Mononuclear cell (primary cell): ENCODE data around the gene PPP2R5D. TPM values are rescaled to one million over a fixed set of nuclear protein-coding genes. Genes with fewer than 3 reads are reported as not detected.

ENCODE experiments used
- H3K27me3 ChIP-seq: 2 replicates; pipeline ENCODE4 v1.6.0; 2011; ENCODE audit warnings: low read length, control low read depth; ENCODE audit not compliant: insufficient read depth
- H3K4me1 ChIP-seq: 2 replicates; pipeline ENCODE4 v1.5.1; 2011; ENCODE audit warnings: mild to moderate bottlenecking, low read length, control low read depth; ENCODE audit not compliant: insufficient read depth
- H3K4me3 ChIP-seq: 2 replicates; pipeline ENCODE4 v1.5.1; 2011; ENCODE audit warnings: mild to moderate bottlenecking, low read length, moderate library complexity
- H3K9me3 ChIP-seq: 2 replicates; pipeline ENCODE4 v1.5.1; 2011; ENCODE audit warnings: low read depth, mild to moderate bottlenecking, control low read depth, low read length
- total RNA-seq: library from RNA; depleted of rRNA; stranded (reverse); fragments of >200 nt; gene quantifications from one replicate; pipeline ENCODE4 v1.2.3, GENCODE V29; 2012

The PPP2R5D gene
- total RNA-seq, 1 donor, result 15.2 TPM

DNA sequence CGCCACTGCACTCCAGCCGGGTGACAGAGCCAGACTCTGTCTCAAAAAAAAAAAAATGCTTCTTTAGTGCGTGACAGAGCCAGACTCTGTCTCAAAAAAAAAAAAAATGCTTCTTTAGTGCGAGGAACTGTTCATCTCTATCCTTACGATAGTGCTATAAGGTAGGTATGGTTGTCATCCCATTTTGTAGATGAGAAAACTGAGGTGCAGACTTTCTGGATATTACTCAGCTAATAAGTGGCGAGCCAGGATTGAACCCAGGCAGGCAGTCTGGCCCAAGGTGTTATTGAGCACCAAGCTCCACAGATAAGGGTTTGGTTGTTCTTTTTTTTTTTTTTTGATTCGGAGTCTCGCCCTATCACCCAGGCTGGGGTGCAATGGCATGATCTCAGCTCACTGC, 17.5 kb downstream of the PPP2R5D start:
- Histone ChIP-seq H3K4me1 (no peaks in the 10 kb centered on the region), H3K27me3 (no peaks in the 10 kb centered on the region)

GRCh38 chr6:43005844-43006243, 21.5 kb downstream of the PPP2R5D start:
- no peak overlapping the region for H3K4me3 ChIP-seq
- no peaks in the 10 kb centered on the region for H3K4me1 ChIP-seq
- no peaks in the 10 kb centered on the region for H3K9me3 ChIP-seq
- H3K27me3 ChIP-seq, result no peaks in the 10 kb centered on the region

More for the DNA sequence above, 17.5 kb downstream of the PPP2R5D start:
- Histone ChIP-seq H3K9me3 (no peaks in the 10 kb centered on the region), H3K4me3 (no peak overlapping the region)

DNA sequence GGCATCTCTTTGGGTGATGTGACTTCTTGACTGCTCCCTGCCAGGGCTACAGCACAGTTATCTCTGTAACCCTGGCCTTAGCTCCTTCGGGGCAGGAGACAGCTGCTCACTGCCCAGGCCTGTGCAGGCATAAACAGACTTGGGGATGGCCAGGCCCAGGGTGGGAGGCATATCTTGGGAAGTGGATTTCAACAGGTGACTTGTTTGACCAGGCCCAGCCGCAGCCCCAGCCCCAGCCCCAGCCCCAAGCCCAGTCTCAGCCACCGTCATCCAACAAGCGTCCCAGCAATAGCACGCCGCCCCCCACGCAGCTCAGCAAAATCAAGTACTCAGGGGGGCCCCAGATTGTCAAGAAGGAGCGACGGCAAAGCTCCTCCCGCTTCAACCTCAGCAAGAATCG, 21.9 kb downstream of the PPP2R5D start:
- Histone ChIP-seq H3K4me1 (no peaks in the 10 kb centered on the region), H3K27me3 (no peaks in the 10 kb centered on the region)

GRCh38 chr6:43007126-43007525, 22.8 kb downstream of the PPP2R5D start:
- Histone ChIP-seq H3K9me3 (no peaks in the 10 kb centered on the region), H3K27me3 (no peaks in the 10 kb centered on the region), H3K4me3 (no peak overlapping the region), H3K4me1 (peaks cover 3% of the 10 kb centered on the region)

More for the DNA sequence above, 21.9 kb downstream of the PPP2R5D start:
- H3K4me3 ChIP-seq, result no peak overlapping the region
- H3K9me3 ChIP-seq, result no peaks in the 10 kb centered on the region

GRCh38 chr6:43009124-43009523, 24.8 kb downstream of the PPP2R5D start:
- Histone ChIP-seq H3K4me3 (no peak overlapping the region), H3K9me3 (no peaks in the 10 kb centered on the region), H3K27me3 (no peaks in the 10 kb centered on the region)

GRCh38 chr6:43011207-43011606, 26.8 kb downstream of the PPP2R5D start:
- H3K4me1 ChIP-seq, result peaks cover 35% of the 10 kb centered on the region
- H3K4me3 ChIP-seq, result no peak overlapping the region
- H3K27me3 ChIP-seq, result no peaks in the 10 kb centered on the region
- H3K9me3 ChIP-seq, result no peaks in the 10 kb centered on the region

More at GRCh38 chr6:43009124-43009523, 24.8 kb downstream of the PPP2R5D start:
- peaks cover 16% of the 10 kb centered on the region for H3K4me1 ChIP-seq

- H3K4me3 ChIP-seq, result no peak overlapping the region
- H3K9me3 ChIP-seq, result no peaks in the 10 kb centered on the region
- H3K4me1 ChIP-seq, result peaks cover 41% of the 10 kb centered on the region
- H3K27me3 ChIP-seq, result no peaks in the 10 kb centered on the region
These were observed 28.0 kb downstream of the PPP2R5D start for GRCh38 chr6:43012364-43012763.

DNA sequence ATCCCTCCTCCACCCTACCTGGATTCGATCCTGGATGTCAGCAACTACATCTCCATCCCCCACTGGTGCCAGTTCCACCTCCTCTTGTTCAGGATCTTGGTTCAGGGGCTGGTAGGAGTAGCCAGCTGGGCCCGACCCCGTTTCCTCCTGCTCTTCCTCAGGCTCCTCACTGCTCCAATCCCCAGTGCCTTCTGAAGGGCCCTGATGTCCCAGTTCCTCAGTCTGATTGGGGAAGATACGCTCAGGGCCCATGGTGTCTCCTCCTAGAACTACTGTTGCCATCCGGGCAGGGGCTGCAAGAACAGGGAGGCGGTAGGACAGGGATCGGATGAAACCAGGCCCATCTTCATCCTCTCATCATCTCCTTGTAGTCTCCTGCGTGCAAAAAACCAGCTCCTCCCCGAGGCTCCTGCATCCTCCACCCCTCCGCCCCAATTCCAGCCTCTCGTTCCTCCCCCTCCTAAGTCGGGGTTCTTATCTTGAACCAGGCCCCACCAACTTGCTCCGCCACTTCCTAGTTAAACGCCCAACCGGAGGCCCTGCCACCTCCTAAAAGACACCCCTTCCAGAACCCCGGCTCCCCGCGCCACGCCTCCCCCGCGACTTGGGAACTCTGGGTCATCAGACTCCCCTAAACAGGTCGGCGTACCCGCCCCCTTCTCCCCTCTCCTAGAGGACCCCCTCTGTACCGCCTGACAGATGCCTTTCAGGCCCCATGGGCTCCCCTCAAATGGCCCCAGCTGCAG, 28.9 kb downstream of the PPP2R5D start:
- H3K4me3 ChIP-seq, result peak overlapping the region; percentile 54
- H3K9me3 ChIP-seq, result no peaks in the 10 kb centered on the region
- H3K27me3 ChIP-seq, result no peaks in the 10 kb centered on the region
- H3K4me1 ChIP-seq, result peaks cover 41% of the 10 kb centered on the region

GRCh38 chr6:43013843-43014433, 29.6 kb downstream of the PPP2R5D start, which contains the start of the genes KLHDC3 and MEA1:
Gene KLHDC3 (plus strand): TSS chr6:43014249. CDS start chr6:43017193, 2,944 bp downstream.
Gene MEA1 (minus strand): TSS chr6:43013946. CDS start chr6:43013813, 133 bp downstream.
- Histone ChIP-seq H3K9me3 (no peaks in the 10 kb centered on the region), H3K4me3 (peak within 1 kb of the TSS; percentile 54), H3K27me3 (no peaks in the 10 kb centered on the region), H3K4me1 (peaks cover 41% of the 10 kb centered on the region)

GRCh38 chr6:43014434-43014909, 30.1 kb downstream of the PPP2R5D start:
- Histone ChIP-seq H3K4me3 (peak overlapping the region; percentile 54), H3K4me1 (peaks cover 41% of the 10 kb centered on the region), H3K27me3 (no peaks in the 10 kb centered on the region), H3K9me3 (no peaks in the 10 kb centered on the region)

DNA sequence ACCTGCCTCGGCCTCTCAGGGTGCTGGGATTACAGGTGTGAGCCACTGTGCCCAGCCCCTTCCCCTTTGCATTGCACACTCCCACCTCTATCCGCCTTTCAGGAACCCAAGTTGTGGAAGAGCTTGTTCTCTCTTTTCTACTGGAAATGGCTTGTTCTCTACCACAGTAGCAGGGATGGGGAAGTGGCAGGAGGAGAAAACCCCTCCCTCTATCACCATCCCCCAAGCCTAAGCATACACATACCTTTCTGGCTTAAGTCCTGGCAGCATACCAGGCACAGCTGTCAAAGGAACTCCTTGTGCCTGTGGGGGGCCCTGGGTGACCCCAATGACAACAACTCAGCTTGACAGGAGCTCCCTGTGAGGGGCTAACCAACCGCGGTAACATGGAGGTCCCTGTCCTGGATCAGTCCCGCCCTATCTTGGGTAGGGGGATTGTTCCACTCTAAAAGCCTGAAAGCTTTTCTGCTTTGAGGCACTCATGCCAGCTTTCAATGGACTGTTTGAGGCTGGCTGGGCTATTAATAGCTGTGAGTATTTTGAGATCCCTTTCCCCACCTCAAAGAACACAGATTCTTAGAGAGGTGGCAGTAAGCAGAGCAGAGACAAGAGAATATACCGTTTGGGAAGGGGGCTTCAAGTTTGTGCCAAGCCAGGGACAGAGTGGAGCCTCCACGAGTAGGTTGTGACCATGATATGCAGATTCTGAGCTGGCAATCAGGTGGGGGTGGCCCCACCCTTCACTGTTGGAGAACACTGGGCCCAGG, 32.0 kb downstream of the PPP2R5D start:
- no peaks in the 10 kb centered on the region for H3K9me3 ChIP-seq
- no peak overlapping the region for H3K4me3 ChIP-seq
- H3K4me1 ChIP-seq, result peaks cover 50% of the 10 kb centered on the region
- no peaks in the 10 kb centered on the region for H3K27me3 ChIP-seq

DNA sequence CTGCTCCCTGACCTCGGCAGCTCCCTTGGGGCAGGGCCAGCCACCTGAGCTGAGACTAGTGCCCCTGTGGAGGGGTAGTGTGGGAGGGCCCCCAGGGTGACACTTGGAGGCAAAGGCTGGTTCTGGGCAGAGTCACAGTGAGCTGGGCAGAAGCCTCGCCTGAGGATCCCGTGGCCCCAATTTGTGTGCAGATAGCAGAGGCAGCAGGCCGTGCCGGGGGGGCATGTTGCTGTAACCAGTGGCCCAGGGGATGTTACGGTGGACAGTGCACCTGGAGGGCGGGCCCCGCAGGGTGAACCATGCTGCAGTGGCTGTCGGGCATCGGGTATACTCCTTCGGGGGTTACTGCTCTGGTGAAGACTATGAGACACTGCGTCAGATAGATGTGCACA, 32.6 kb downstream of the PPP2R5D start:
- no peak overlapping the region for H3K4me3 ChIP-seq
- H3K27me3 ChIP-seq, result no peaks in the 10 kb centered on the region
- peaks cover 49% of the 10 kb centered on the region for H3K4me1 ChIP-seq
- no peaks in the 10 kb centered on the region for H3K9me3 ChIP-seq

DNA sequence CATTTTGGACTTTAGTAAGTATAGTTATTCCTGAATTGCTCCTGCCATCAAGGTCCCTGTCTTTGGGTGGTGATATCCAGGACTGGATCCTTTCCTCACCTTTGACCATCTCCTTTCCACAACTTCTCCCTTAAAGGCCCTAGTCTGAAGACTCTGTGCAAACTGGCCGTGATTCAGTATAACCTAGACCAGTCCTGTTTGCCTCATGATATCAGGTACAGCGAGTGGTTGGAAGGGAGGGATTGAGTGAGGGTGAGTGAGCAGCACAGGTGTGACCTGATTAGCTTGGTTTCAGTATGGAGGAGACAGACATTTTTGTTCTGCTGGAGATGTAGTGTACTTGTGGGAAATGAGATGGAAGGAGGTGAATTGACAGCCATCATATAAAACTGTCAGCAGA, 34.8 kb downstream of the PPP2R5D start:
- no peaks in the 10 kb centered on the region for H3K27me3 ChIP-seq
- peaks cover 50% of the 10 kb centered on the region for H3K4me1 ChIP-seq
- H3K4me3 ChIP-seq, result no peak overlapping the region
- no peaks in the 10 kb centered on the region for H3K9me3 ChIP-seq

GRCh38 chr6:43020052-43020705, 35.8 kb downstream of the PPP2R5D start:
- Histone ChIP-seq H3K4me3 (no peak overlapping the region), H3K4me1 (peaks cover 41% of the 10 kb centered on the region), H3K27me3 (no peaks in the 10 kb centered on the region), H3K9me3 (no peaks in the 10 kb centered on the region)
